HG02798 (cell line): ENCODE data around the gene ZNF600.
"Not testable (repeated sequence)": the region's sequence is repeated elsewhere in the genome, so short reads cannot be mapped to it uniquely, and the experiment has no call there.

Source experiments
- ATAC-seq: cut with Tn5 transposase; IDR thresholded peaks from one replicate; pipeline ENCODE4 v1.9.1; 2021; ENCODE audit warnings: mild to moderate bottlenecking; ENCODE audit not compliant: unreplicated experiment, poor library complexity

ZNF600 gene

DNA sequence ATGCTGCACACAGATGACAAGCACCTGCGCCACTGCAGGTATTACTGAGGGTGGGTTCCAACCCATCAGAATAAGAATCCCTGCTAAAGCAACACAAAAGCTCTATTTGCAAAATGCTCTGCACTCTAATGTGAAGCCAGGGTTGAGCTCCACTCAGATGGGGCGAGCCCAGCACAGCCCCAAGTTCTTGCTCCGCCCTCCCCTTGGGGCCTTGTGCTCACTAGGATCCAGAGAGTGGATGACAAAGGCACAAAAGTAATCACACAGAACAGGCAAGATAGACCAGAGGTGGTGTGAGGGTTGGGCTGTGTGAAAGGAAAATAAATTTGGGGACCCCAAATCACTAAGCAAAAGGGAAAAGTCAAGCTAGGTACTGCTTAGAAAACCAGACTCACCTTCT is 43.5 kb downstream of the ZNF600 start:
- ATAC-seq = no peak

- no peak for ATAC-seq
These were observed 44.1 kb downstream of the ZNF600 start for GRCh38 chr19:52742516-52742915.

DNA sequence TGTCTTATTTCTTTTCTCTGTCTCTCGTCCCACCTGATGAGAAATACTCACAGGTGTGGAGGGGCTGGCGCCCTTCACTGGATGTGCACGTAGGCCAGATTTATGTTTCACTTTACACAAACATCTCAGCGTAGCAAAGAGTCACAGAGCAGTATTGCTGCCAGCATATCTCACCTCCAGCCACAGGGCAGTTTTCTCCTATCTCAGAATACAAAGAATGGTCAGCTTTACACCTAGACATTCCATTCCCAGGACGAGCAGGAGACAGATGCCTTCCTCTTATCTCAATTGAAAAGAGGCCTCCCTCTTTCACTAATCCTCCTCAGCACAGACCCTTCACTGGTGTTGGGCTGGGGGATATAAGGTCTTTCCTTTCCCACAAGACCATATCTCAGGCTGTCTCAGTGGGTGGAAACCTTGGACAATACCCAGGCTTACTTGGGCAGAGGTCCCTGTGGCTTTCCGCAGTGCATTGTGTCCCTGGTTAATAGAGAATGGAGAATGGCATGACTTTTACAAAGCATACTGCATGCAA is 44.6 kb downstream of the ZNF600 start:
- no peak for ATAC-seq

DNA sequence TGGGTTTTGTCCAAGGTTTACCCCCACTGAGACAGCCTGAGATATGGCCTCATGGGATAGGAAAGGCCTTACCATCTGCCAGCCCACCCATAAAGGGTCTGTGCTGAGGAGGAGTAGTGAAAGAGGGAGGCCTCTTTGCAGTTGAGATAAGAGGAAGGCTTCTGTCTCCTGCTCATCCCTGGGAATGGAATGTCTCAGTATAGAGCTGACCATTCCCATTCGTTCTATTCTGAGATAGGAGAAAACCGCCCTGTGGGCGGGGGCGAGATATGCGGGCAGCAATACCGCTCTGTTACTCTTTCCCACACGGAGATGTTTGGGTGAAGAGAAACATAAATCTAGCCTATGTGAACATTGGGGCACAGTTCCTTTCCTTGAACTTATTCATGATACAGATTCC is 45.2 kb downstream of the ZNF600 start:
- ATAC-seq = not testable (repeated sequence)

DNA sequence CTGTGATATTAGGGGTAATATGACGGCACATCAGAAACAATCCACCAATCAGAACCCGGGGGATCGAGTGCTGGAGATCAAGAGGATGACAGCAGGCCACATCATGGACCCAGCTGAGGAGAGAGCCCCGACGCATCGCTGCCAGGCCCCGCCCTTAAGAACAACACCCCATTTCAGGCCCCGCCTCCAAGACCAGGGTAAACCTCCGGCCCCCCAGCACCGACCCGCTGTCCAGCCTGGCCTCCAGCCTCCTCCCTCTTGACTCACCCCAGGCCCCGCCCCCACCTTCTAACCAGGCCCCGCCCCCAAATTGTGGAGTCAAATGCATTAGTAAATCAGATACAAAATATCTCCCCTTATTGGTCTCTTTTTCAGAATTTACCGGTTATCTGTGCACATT is 47.0 kb downstream of the ZNF600 start:
- no peak for ATAC-seq

GRCh38 chr19:52735734-52736133 is 50.9 kb downstream of the ZNF600 start:
- ATAC-seq = no peak

GRCh38 chr19:52734893-52735661 is 51.5 kb downstream of the ZNF600 start, which contains the start of gene ZNF611:
TSS of gene ZNF611 (minus strand) at chr19:52735044. CDS start at chr19:52715894, 19,150 bp downstream.
- peak; percentile 95 for ATAC-seq

DNA sequence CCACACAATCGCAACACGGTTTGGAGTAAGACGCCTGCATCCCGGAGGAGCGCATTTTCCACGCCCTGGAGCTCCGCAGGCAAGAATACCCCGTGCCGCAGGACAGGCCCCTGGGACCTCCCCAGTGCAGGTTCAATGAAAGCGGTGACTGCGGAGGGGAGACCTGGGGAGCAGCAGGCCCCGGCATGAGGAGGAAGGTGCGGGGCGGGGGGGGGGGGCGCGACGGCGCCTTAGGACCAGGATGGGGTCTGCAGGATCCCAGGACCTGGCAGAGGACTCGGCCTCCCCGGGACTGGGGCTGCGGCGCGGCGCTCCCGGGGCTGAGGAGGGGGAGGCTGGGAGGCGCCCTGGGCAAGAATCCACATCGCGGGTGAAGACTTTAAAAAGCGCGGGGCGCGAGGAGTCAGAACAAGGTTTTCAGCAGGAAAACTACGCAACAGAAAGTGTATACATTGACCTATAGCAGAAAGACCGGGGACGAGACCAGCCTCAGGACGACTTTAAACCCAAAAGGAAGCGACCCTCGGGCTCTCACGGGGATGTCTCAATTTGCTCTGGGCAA is 52.2 kb downstream of the ZNF600 start:
- no peak for ATAC-seq

GRCh38 chr19:52726051-52726450 is 60.5 kb downstream of the ZNF600 start:
- not testable (repeated sequence) for ATAC-seq

GRCh38 chr19:52725528-52725961 is 61.0 kb downstream of the ZNF600 start:
- no peak for ATAC-seq

GRCh38 chr19:52724701-52725514 is 61.7 kb downstream of the ZNF600 start:
- ATAC-seq = no peak

DNA sequence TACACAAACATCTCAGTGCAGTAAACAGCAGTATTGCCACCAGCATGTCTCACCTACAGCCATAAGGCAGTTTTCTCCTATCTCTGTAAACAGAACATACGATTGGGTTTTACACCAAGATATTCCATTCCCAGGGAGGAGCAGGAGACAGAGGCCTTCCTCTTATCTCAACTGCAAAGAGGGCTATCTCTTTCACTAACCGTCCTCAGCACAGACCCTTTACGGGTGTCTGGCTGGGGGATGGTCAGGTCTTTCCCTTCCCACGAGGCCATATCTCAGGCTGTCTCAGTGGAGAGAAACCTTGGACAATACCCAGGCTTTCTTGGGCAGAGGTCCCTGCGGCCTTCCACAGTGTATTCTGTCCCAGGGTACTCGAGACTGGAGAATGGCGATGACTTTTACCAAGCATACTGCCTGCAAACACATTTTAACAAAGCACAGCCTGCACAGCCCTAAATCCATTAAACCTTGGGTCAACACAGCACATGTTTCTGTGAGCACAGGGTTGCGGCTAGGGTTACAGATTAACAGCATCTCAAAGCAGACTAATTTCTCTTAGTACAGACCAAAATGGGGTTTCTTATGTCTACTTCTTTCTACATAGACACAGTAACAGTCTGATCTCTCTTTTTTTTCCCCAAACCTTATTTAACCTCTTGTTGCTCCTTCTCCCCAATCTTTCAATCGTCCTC is 62.5 kb downstream of the ZNF600 start:
- ATAC-seq = not testable (repeated sequence)

DNA sequence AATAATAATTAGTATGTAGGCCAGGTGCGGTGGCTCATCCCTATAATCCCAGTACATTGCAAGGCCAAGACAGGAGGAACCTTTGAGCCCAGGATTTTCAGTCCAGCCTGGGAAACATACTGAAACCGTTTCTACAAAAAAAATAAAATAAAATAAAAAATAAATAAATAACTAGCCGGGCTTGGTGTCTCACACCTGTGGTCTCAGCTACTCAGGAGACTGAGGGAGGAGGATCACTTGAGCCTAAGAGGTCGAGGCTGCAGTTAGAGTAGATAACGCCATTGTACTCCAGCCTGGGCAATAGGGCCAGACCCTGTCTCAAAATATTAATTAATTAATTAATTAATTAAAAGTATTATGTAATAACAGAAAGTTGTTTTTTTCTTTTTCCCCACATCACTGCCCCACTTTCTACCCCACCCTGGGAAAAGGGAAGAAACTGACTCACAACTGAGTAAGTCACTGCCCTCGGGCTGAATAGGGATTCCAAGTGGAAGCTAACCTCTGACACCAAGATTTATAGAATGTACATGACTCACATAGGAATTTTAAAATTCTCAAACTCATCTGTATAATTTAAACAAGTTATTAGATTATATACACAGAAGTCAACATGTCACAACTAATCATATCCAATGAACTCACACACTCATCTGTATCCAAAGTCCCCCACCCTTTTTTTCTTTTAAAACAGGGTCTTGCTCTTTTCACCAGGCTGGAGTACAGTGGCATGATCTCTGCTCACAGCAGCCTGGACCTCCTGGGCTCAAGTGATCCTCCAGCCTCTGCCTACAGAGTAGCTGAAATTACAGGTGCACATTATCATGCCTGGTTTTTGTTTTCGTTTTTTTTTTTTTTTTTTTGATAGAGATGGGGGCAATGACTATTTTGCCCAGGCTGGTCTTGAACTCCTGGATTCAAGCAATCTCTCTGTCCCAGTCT is 64.3 kb downstream of the ZNF600 start:
- ATAC-seq = no peak

DNA sequence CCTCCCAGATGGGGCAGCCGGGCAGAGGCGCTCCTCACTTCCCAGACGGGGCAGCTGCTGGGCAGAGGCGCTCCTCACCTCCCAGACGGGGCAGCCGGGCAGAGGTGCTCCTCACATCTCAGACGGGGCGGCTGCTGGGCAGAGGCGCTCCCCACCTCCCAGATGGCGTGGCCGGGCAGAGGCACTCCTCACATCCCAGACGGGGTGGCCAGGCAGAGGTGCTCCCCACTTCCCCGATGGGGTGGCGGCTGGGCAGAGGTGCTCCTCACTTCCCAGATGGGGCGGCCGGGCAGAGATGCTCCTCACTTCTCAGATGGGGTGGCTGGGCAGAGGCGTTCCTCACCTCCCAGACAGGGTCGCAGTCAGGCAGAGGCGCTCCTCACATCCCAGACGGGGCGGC is 66.0 kb downstream of the ZNF600 start:
- not testable (repeated sequence) for ATAC-seq

DNA sequence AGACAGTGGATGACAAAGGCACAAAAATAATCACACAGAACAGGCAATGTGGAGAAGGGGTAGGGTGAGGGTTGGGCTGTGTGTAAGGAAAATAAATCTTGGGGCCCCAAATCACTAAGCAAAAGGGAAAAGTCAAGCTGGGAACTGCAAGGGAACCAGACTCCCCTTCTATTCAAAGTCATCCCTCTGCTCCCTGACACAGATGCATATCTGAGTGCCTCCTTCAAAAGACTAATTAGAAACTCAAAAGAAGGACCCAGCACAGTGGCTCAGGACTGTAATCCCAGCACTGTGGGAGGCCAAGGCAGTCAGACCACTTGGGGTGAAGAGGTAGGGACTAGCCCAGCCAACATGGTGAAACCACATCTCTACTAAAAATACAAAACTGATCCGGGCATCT is 70.1 kb downstream of the ZNF600 start:
- no peak for ATAC-seq

- not testable (repeated sequence) for ATAC-seq
These were observed 70.7 kb downstream of the ZNF600 start for GRCh38 chr19:52715902-52716301.

DNA sequence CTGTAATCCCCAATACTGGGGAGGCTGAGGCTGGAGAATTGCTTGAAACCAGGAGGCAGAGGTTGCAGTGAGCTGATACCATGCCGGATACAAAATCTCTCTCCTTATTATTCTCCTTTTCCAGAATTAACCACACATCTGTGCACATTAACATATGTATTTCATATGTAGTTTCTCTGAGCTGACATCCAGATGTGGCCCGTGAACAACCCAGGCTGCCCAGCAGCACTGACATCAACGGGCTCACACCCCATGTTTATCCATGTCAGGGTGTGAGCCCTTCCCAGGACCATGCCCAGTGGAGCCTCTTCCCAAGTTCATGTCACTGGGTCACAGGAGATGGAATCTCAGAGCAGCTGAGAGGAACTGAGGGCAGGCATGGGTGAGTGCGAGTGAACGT is 71.3 kb downstream of the ZNF600 start:
- ATAC-seq = not testable (repeated sequence)
